ENCODE data around the gene IER3.

DNA sequence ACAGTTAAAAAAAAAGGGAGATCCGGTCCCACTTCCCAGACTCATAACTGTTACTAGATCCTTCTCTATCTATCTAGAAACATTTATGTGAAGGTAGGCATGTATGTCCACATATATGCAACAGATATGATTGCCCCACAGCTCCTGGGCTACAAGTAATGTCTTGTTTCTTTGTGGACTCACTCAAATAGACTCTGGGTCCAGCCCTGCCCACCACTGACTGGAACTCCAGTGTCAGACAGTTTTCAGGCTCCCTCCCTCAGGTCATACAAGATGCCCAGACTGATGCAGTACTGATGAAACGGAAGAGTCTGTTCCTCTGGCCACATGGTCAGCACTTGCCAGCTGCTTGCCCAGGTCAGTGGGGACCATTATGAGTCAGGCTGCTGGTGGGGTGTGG lies 30.8 kb upstream of the IER3 start:
- TF ChIP-seq, protein P1, sequence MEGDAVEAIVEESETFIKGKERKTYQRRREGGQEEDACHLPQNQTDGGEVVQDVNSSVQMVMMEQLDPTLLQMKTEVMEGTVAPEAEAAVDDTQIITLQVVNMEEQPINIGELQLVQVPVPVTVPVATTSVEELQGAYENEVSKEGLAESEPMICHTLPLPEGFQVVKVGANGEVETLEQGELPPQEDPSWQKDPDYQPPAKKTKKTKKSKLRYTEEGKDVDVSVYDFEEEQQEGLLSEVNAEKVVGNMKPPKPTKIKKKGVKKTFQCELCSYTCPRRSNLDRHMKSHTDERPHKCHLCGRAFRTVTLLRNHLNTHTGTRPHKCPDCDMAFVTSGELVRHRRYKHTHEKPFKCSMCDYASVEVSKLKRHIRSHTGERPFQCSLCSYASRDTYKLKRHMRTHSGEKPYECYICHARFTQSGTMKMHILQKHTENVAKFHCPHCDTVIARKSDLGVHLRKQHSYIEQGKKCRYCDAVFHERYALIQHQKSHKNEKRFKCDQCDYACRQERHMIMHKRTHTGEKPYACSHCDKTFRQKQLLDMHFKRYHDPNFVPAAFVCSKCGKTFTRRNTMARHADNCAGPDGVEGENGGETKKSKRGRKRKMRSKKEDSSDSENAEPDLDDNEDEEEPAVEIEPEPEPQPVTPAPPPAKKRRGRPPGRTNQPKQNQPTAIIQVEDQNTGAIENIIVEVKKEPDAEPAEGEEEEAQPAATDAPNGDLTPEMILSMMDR (IDR thresholded peaks at IDR 0.05) = no peak
- no peak for TF ChIP-seq EP300 (IDR thresholded peaks at IDR 0.05)
- TF ChIP-seq POLR2AphosphoS5 (IDR thresholded peaks at IDR 0.05) = no peak
- TF ChIP-seq POLR2A (IDR thresholded peaks at IDR 0.05) = no peak

Data from sigmoid colon (tissue), 4 donors.